GM20000 (cell line): ENCODE measurements around the gene NIM1K.

Experiments used
- DNase-seq: peaks from one replicate; pipeline ENCODE4 v3.0.0; 2012; ENCODE audit warnings: low spot score
- TF ChIP-seq, protein P1 (sequence below): IDR thresholded peaks from 2 replicates; pipeline ENCODE4 v1.5.1; 2012; ENCODE audit warnings: mild to moderate bottlenecking, control low read depth; ENCODE audit errors: extremely low read depth, missing control alignments

NIM1K gene

DNA sequence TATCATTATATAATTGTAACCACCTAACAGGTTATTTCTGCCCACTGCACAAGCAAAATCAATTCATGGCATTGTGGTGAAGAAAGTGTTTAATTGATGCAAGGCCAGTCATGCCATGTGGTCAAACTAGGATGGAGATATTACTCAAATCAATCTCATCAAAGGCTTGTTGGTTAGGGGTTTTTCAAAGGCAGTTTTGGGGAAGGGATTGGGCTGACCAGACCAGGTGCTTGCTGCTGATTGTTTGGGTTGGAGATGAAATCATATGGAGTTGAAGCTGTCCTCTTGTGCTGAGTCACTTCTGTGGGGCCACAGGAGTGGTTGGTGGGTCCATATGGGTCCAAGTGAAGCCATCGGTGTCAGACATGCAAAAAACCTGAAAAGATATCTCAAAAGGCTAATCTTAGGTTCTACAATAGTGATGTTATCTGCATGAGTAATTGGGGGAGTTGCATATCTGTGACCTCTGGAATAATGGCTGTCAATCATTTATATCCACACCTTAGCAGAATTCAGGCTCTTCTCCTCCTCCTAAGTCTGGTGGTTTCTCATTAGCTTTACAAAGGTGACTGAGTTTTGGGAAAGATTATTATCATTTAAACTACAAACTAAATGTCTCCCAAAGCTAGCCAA lies 76.3 kb downstream of the NIM1K start:
- DNase-seq: no peak
- TF ChIP-seq, protein P1, sequence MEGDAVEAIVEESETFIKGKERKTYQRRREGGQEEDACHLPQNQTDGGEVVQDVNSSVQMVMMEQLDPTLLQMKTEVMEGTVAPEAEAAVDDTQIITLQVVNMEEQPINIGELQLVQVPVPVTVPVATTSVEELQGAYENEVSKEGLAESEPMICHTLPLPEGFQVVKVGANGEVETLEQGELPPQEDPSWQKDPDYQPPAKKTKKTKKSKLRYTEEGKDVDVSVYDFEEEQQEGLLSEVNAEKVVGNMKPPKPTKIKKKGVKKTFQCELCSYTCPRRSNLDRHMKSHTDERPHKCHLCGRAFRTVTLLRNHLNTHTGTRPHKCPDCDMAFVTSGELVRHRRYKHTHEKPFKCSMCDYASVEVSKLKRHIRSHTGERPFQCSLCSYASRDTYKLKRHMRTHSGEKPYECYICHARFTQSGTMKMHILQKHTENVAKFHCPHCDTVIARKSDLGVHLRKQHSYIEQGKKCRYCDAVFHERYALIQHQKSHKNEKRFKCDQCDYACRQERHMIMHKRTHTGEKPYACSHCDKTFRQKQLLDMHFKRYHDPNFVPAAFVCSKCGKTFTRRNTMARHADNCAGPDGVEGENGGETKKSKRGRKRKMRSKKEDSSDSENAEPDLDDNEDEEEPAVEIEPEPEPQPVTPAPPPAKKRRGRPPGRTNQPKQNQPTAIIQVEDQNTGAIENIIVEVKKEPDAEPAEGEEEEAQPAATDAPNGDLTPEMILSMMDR: no peak

DNA sequence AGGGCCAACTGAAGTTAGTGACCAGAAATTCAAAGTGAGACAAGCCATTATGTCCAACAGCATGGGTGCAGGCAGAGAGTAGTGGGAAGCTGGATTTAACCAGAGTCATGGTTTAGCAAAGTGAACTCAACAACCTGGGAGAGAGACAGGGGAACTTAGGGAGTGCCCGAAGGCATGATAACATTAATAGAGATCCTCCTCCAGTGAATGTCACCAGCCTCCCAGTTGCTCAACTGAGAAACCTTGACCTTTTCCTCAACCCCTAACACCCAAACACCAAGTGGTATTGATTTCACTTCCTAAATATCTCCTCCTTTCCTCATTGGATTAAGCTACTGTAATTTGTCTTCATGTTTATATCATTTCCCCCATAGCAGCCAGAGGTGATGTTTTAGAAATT lies 78.6 kb downstream of the NIM1K start:
- no peak for DNase-seq
- TF ChIP-seq, protein P1: no peak

DNA sequence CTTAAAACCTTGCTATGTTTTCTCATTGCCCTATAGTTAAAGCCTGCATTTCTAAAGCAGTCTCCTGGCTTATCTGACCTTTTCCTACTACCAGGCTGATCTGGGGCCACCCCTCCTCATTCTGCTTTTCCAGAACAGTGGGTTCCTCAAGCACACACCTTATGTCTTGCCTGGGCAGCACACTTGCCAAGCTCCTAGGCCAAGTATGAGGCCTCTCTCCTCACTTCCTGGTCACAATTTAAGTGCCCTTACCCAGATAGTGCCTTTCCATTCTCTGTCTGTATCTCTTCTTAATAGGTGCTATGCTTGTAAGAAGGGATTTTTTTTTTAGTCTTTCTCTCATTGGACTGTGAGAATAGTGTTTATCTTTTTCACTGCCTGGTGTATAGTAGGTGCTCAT lies 81.5 kb downstream of the NIM1K start:
- TF ChIP-seq, protein P1: no peak
- DNase-seq: no peak

DNA sequence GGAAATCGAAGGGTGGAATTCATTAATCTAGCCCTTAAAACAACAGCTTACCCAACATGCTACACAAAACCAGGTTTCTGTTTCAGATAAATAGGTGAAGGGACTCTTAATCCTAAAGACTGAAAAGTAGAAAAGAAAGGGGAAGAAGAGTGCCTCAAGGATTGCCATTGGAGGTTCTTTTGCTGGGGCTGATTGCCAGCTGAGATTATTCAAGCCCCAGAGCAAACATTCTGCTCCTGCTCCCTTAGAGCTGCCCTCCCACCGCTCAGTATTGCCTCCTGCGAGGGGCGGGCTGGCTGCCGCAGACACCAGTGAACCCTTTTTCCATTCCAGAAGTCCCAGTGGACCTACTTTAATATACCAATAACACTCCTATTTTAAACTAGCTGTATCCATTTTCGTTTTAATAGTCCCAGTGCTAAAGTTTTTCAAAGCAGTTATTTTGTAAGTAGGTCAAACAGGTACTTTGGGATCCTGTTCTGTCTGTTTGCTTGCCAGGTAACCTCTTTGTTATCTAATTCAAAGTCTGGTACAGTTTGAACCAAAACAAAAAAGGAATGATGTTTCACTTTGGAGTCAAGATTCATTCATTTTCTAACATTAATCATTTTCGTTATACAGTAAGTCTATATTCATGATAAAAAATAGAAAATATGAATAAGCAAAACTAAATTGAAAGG lies 82.5 kb downstream of the NIM1K start:
- DNase-seq: no peak

DNA sequence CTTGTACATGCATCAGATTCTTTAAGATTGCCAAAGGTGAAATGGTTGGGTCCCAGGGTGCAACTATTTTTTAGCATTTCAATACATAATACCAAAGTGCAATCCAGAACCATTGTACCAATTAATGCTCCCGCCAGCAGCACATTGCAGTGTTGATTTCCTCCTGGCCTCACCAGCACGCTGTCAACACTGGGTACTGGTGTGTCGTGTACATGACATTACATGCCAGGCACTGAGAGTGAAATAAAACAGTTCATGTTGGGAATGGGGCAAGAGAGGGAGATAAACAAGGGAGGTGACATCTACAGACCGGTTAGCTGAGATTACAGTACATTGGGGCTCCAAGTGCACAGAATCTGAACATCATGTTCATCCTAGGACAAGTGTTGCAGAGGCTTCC lies 83.4 kb downstream of the NIM1K start:
- no peak for DNase-seq
- TF ChIP-seq, protein P1: no peak

More for the DNA sequence above, 82.5 kb downstream of the NIM1K start:
- TF ChIP-seq, protein P1: no peak

DNA sequence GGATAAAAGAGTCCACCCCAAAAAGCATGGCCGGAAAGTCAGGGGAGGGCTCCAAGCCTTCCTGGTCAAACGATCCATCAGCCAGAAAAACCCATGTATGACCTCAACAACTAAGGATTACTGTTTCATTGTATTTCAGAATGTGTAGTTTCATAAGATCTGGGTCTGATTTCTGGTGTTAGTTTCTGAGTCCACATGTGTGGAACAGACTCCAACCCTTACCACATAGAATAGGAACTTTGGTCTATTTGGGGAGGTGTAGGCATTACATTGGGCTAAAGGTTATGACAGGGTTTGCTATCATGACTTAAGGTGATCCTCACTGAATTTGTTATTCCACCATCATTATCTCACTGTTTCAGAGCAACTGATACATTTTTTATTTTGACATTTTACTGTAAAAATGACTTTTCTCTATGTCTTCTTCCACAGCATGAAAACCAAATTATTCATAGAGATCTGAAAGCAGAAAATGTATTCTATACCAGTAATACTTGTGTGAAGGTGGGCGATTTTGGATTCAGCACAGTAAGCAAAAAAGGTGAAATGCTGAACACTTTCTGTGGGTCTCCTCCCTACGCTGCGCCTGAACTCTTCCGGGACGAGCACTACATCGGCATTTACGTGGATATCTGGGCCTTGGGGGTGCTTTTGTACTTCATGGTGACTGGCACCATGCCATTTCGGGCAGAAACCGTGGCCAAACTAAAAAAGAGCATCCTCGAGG lies 87.7 kb downstream of the NIM1K start:
- no peak for DNase-seq
- TF ChIP-seq, protein P1: no peak

DNA sequence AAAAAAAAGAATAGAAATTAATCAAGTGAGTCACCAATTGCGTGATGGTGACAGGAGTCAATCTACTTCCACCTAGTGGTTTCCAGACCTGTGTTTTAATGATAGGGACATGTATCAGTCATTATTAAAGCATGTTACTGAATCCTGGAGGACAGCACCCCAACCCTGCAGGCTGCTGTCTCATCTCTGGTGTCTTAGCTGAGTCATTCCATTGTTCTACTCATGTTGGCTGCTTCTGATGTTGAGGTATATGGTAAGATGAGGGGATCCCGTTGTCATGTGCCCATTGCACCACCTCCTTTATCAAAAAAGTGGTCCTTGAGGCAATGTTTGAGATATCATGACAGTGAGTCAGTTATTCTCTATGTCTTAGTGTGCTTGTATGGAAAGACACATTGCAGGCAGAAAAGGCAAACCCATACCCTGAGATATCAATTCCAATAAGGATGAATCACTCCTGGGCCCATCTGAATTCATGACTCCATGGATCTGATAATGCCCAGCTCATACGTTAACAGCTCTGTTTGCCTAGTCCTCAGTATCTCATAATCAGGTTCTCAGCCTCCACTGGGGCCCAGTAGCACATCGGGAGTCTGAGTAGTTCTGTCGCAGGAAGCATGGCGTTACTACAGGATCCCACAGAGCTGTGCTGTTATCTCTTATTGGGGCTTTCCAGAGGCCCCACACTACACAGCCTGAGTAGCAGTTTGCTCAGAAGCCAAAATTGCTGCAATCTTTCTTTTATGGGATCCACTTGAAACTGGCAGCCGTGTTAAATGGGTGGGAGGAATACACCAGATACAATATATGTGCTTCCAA lies 90.0 kb downstream of the NIM1K start:
- TF ChIP-seq, protein P1: no peak
- no peak for DNase-seq
